Naive B cell (primary cell): ENCODE data around the gene RPS24. TPM values are rescaled to one million over a fixed set of nuclear protein-coding genes. Genes with fewer than 3 reads are reported as not detected.
"Not testable (repeated sequence)": the region's sequence is repeated elsewhere in the genome, so short reads cannot be mapped to it uniquely, and the experiment has no call there.

Experiments used
- ATAC-seq, 2 donors: fragments of 150-1000 bp; cut with Tn5 transposase; 2 replicates each; pipeline ENCODE4 v1.10.0; 2021; ENCODE audit warnings: low read depth in 2 of 2, mild to moderate bottlenecking in 2 of 2, moderate library complexity in 2 of 2
- DNase-seq: peaks from one replicate; pipeline ENCODE4 v3.0.0; 2022
- H3K27ac Mint-ChIP-seq, 6 donors: one replicate each; pipeline ENCODE4 v1.8.0; 2020 to 2022; ENCODE audit warnings: mild to moderate bottlenecking in 6 of 6, mixed read lengths in 6 of 6, moderate library complexity in 5 of 6, inconsistent platforms in 2 of 6
- H3K27me3 Mint-ChIP-seq, 3 donors: one replicate each; pipeline ENCODE4 v1.8.0; 2021 to 2022; ENCODE audit warnings: mixed read lengths in 3 of 3, mild to moderate bottlenecking in 1 of 3
- H3K36me3 Mint-ChIP-seq, 2 donors: one replicate each; pipeline ENCODE4 v1.8.0; 2020 to 2022; ENCODE audit warnings: mixed read lengths in 2 of 2, inconsistent platforms in 1 of 2, mild to moderate bottlenecking in 1 of 2
- H3K4me1 Mint-ChIP-seq, 3 donors: one replicate each; pipeline ENCODE4 v1.8.0; 2020 to 2022; ENCODE audit warnings: mixed read lengths in 3 of 3, inconsistent platforms in 1 of 3, mild to moderate bottlenecking in 1 of 3, moderate library complexity in 1 of 3
- H3K4me3 Mint-ChIP-seq, 8 donors: one replicate each; pipeline ENCODE4 v1.8.0; 2020 to 2022; ENCODE audit warnings: mild to moderate bottlenecking in 8 of 8, mixed read lengths in 8 of 8, moderate library complexity in 8 of 8, inconsistent platforms in 2 of 8
- H3K9me3 Mint-ChIP-seq, 7 donors: one replicate each; pipeline ENCODE4 v1.8.0; 2020 to 2022; ENCODE audit warnings: mixed read lengths in 7 of 7, mild to moderate bottlenecking in 5 of 7, inconsistent platforms in 2 of 7, moderate library complexity in 1 of 7
- polyA plus RNA-seq, 6 donors: library from polyadenylated mRNA; unstranded; fragments of 300-500 nt; fragmentation: Illumina TruSeq; gene quantifications; one replicate each; pipeline ENCODE4 v1.2.3, GENCODE V29; 2021; ENCODE audit warnings: low read depth in 6 of 6

Gene RPS24
- polyA plus RNA-seq, 6 donors from 2014 or later = 784 to 1,204 (median 985) TPM

- not testable (repeated sequence) for H3K27ac Mint-ChIP-seq, H3K36me3 Mint-ChIP-seq, H3K4me1 Mint-ChIP-seq, H3K27me3 Mint-ChIP-seq, H3K4me3 Mint-ChIP-seq, ATAC-seq, H3K9me3 Mint-ChIP-seq, DNase-seq
Measured at GRCh38 chr10:78070064-78070463, 36.4 kb downstream of the RPS24 start.

- Mint-ChIP-seq H3K27me3 (no peaks in the 10 kb centered on the region), H3K4me3 (no peak overlapping the region), H3K27ac (no peak overlapping the region), H3K9me3 (peaks cover 2 to 13% (median 7%) of the 10 kb centered on the region in 7 donors), H3K36me3 (peaks cover 4 to 7% of the 10 kb centered on the region in 2 donors), H3K4me1 (no peaks in the 10 kb centered on the region)
- DNase-seq (no peak), ATAC-seq (no peak)
Measured at GRCh38 chr10:78070726-78071125, 37.1 kb downstream of the RPS24 start.

- H3K36me3 Mint-ChIP-seq = peaks cover 4 to 7% of the 10 kb centered on the region in 2 donors
- H3K27me3 Mint-ChIP-seq = no peaks in the 10 kb centered on the region
- no peak overlapping the region for H3K27ac Mint-ChIP-seq
- DNase-seq (no peak), ATAC-seq (no peak)
- H3K4me3 Mint-ChIP-seq = no peak overlapping the region
- H3K4me1 Mint-ChIP-seq = no peaks in the 10 kb centered on the region
- H3K9me3 Mint-ChIP-seq = peaks cover 3 to 13% (median 7%) of the 10 kb centered on the region in 7 donors
Measured at GRCh38 chr10:78071140-78071856, 37.6 kb downstream of the RPS24 start.

- Mint-ChIP-seq H3K9me3 (peaks cover 5 to 13% (median 7%) of the 10 kb centered on the region in 7 donors), H3K4me1 (no peaks in the 10 kb centered on the region), H3K4me3 (no peak overlapping the region), H3K27me3 (no peaks in the 10 kb centered on the region), H3K36me3 (peaks cover 4 to 7% of the 10 kb centered on the region in 2 donors), H3K27ac (no peak overlapping the region)
- DNase-seq (no peak), ATAC-seq (no peak)
Measured at GRCh38 chr10:78071857-78072179, 38.2 kb downstream of the RPS24 start.

- Mint-ChIP-seq H3K4me3 (no peak overlapping the region), H3K36me3 (peaks cover 4 to 7% of the 10 kb centered on the region in 2 donors), H3K27ac (no peak overlapping the region)
Measured at GRCh38 chr10:78072504-78072903, 38.8 kb downstream of the RPS24 start.

GRCh38 chr10:78075806-78076205 lies 42.1 kb downstream of the RPS24 start:
- H3K9me3 Mint-ChIP-seq = peaks cover 5 to 21% (median 10%) of the 10 kb centered on the region in 7 donors
- H3K4me1 Mint-ChIP-seq, H3K27me3 Mint-ChIP-seq, H3K4me3 Mint-ChIP-seq, H3K27ac Mint-ChIP-seq, ATAC-seq, DNase-seq, H3K36me3 Mint-ChIP-seq: not testable (repeated sequence)

More at GRCh38 chr10:78072504-78072903, 38.8 kb downstream of the RPS24 start:
- Mint-ChIP-seq H3K4me1 (no peaks in the 10 kb centered on the region), H3K27me3 (no peaks in the 10 kb centered on the region), H3K9me3 (peaks cover 5 to 16% (median 10%) of the 10 kb centered on the region in 7 donors)
- no peak for ATAC-seq
- DNase-seq = no peak

GRCh38 chr10:78078539-78079330 lies 45.1 kb downstream of the RPS24 start:
- Mint-ChIP-seq H3K4me1 (no peaks in the 10 kb centered on the region), H3K4me3 (no peak overlapping the region), H3K27me3 (peaks cover 5 to 17% (median 14%) of the 10 kb centered on the region in 3 donors), H3K36me3 (peaks cover 4 to 7% of the 10 kb centered on the region in 2 donors), H3K9me3 (peaks cover 5 to 21% (median 10%) of the 10 kb centered on the region in 7 donors), H3K27ac (no peak overlapping the region)
- no peak for DNase-seq
- ATAC-seq = no peak

- DNase-seq (no peak), ATAC-seq (no peak)
- no peaks in the 10 kb centered on the region for H3K4me1 Mint-ChIP-seq
- no peak overlapping the region for H3K4me3 Mint-ChIP-seq
- no peak overlapping the region for H3K27ac Mint-ChIP-seq
- H3K36me3 Mint-ChIP-seq = peaks cover under 1 to 2% of the 10 kb centered on the region in 2 donors
- H3K27me3 Mint-ChIP-seq = peaks cover 5 to 24% (median 18%) of the 10 kb centered on the region in 3 donors
- peaks cover 1 to 18% (median 5%) of the 10 kb centered on the region in 7 donors for H3K9me3 Mint-ChIP-seq
Measured at GRCh38 chr10:78079411-78079810, 45.7 kb downstream of the RPS24 start.

GRCh38 chr10:78081292-78081691 lies 47.6 kb downstream of the RPS24 start:
- Mint-ChIP-seq H3K4me3 (no peak overlapping the region), H3K27me3 (peaks cover 9 to 36% (median 28%) of the 10 kb centered on the region in 3 donors), H3K27ac (no peak overlapping the region), H3K9me3 (peaks cover 0 to 13% (median 3%) of the 10 kb centered on the region in 7 donors), H3K4me1 (no peaks in the 10 kb centered on the region), H3K36me3 (no peaks in the 10 kb centered on the region)
- ATAC-seq (no peak), DNase-seq (no peak)

- DNase-seq (no peak), ATAC-seq (no peak)
- Mint-ChIP-seq H3K27me3 (peaks cover 9 to 43% (median 34%) of the 10 kb centered on the region in 3 donors), H3K9me3 (peaks cover 0 to 4% (median 0%) of the 10 kb centered on the region in 7 donors), H3K4me3 (no peak overlapping the region), H3K36me3 (no peaks in the 10 kb centered on the region), H3K27ac (no peak overlapping the region), H3K4me1 (no peaks in the 10 kb centered on the region)
Measured at GRCh38 chr10:78082636-78083035, 49.0 kb downstream of the RPS24 start.

Other genes with a start within 250 kb of the RPS24 start
- gene DLG5, start 107.1 kb upstream of the RPS24 start, polyA plus RNA-seq = under 1 TPM in 1 of 6 donors, not detected in 5; 0.09 TPM
- 10 to 100 TPM in 1 of 6 donors, 1 to 10 TPM in 4, under 1 TPM in 1; 0.92 to 11.2 (median 6.8) TPM for gene POLR3A, start 4.3 kb upstream of the RPS24 start, polyA plus RNA-seq